ENCODE data around the gene SVEP1. TPM values are rescaled to one million over a fixed set of nuclear protein-coding genes. Genes with fewer than 3 reads are reported as not detected.

The SVEP1 gene
- total RNA-seq, 1 experiment from 2014 or later = 21.9 TPM

DNA sequence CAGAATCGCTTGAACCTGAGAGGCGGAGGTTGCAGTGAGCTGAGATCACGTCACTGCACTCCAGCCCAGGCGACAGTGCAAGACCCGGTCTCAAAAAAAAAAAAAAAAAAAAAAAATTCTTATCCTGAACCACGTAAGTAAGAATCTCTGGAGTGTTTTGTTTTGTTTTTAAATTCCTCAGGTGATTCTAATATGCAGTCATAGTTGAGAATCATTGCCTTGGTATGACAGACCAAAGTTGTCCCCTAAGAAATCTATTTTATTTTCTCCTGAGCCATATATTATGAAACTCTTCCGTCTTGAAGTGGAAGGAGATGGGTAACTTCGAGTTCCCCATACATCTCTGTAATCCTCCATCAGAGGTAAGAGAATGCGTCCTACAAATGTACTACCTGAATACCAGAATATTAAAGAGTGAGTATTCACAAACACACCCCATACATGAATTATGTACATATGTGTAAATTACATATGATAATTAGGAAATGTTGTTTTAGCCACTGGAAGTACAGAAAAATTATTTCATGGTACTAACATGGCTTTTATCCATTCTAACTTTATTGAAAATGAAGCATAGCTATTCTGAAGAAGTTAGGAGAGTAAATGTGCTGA, 26.7 kb upstream of the SVEP1 start:
- no peak overlapping the region for H3K4me3 Mint-ChIP-seq (ENCODE audit: unreplicated experiment)
- ChIA-PET POLR2A (no interaction called here), CTCF (interaction anchor here (0.5 kb wide), 1 partner anchor 37 kb away, joined by 4 read pairs; no protein-coding TSS in a partner anchor)
- no peak for DNase-seq (ENCODE audit: unreplicated experiment)
- intact Hi-C loops (cut with micrococcal nuclease) = no loop called here
- TF ChIP-seq CTCF (IDR thresholded peaks at IDR 0.05; ENCODE audit: unreplicated experiment) = no peak
- H3K27me3 Mint-ChIP-seq (ENCODE audit: insufficient read depth, unreplicated experiment) = no peaks in the 10 kb centered on the region
- H3K9me3 Mint-ChIP-seq (ENCODE audit: unreplicated experiment) = no peaks in the 10 kb centered on the region
- H3K27ac Mint-ChIP-seq (ENCODE audit: low read depth, unreplicated experiment) = no peak overlapping the region
- no TSS peak for BruUV-seq (replicated peaks)
- peaks cover 5% of the 10 kb centered on the region for H3K36me3 Mint-ChIP-seq (ENCODE audit: insufficient read depth, unreplicated experiment)
- peaks cover 10% of the 10 kb centered on the region for H3K4me1 Mint-ChIP-seq (ENCODE audit: insufficient read depth, unreplicated experiment)

GRCh38 chr9:110605565-110605964, 26.0 kb upstream of the SVEP1 start:
- intact Hi-C loops (cut with micrococcal nuclease) = no loop called here
- POLR2A ChIA-PET = no interaction called here
- Mint-ChIP-seq H3K36me3 (ENCODE audit: insufficient read depth, unreplicated experiment) (peaks cover 5% of the 10 kb centered on the region), H3K4me1 (ENCODE audit: insufficient read depth, unreplicated experiment) (peaks cover 10% of the 10 kb centered on the region), H3K4me3 (ENCODE audit: unreplicated experiment) (no peak overlapping the region), H3K27me3 (ENCODE audit: insufficient read depth, unreplicated experiment) (no peaks in the 10 kb centered on the region), H3K27ac (ENCODE audit: low read depth, unreplicated experiment) (no peak overlapping the region), H3K9me3 (ENCODE audit: unreplicated experiment) (no peaks in the 10 kb centered on the region)
- no peak for DNase-seq (ENCODE audit: unreplicated experiment)
- BruUV-seq (replicated peaks) = no TSS peak
- no peak for TF ChIP-seq CTCF (IDR thresholded peaks at IDR 0.05; ENCODE audit: unreplicated experiment)
- CTCF ChIA-PET = no interaction called here

DNA sequence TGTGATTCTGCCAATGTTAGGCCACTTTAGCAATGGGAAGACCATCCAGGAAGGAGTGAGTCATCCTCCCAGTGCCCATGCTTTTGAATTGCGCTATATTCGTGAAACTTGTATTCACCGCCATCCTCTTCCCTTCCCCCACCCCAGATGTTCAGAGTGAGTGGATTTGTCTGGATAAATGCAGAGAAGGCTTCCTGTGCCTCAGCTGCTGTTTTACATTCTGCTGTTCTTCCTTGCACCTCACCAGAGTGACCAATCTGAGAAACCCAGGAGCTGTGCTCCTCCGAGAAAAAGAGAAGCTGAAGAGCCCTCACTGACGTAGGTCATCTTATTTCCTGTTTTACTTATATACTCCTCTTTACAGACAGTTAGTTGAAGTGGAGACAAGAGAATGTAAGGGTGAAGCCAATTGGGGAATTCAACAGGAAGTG, 24.6 kb upstream of the SVEP1 start:
- Mint-ChIP-seq H3K27ac (ENCODE audit: low read depth, unreplicated experiment) (no peak overlapping the region), H3K36me3 (ENCODE audit: insufficient read depth, unreplicated experiment) (peaks cover 5% of the 10 kb centered on the region), H3K4me1 (ENCODE audit: insufficient read depth, unreplicated experiment) (peaks cover 10% of the 10 kb centered on the region), H3K4me3 (ENCODE audit: unreplicated experiment) (no peak overlapping the region), H3K27me3 (ENCODE audit: insufficient read depth, unreplicated experiment) (no peaks in the 10 kb centered on the region), H3K9me3 (ENCODE audit: unreplicated experiment) (no peaks in the 10 kb centered on the region)
- intact Hi-C loops (cut with micrococcal nuclease) = no loop called here
- no TSS peak for BruUV-seq (replicated peaks)
- POLR2A ChIA-PET = interaction anchor here (0.6 to 1.4 kb wide), 3 partner anchors 29 to 1012 kb away, joined by 3 read pairs; no protein-coding TSS in a partner anchor
- DNase-seq (ENCODE audit: unreplicated experiment) = no peak
- CTCF ChIA-PET = interaction anchor here (2.6 kb wide), 1 partner anchor 19 kb away, joined by 15 read pairs; no protein-coding TSS in a partner anchor
- no peak for TF ChIP-seq CTCF (IDR thresholded peaks at IDR 0.05; ENCODE audit: unreplicated experiment)

DNA sequence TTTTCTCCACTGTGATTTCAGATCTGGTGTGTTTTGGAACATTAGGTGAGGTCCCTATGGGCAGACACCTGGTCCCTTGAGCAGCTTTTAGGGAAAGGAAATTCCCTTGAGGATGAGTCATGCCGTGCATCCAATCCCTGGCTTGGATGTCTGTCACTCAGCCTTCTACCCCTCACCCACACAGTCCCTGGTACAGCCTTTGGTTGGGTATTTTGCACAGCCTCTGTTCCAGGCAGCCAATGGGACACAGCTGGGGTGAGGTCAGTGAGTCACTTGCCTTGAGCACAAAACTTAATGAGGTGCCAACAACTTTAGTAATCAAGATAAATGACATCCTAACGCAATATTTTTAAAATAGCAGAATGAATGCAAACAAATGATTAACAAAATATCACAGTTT, 22.7 kb upstream of the SVEP1 start:
- Mint-ChIP-seq H3K36me3 (ENCODE audit: insufficient read depth, unreplicated experiment) (peaks cover 5% of the 10 kb centered on the region), H3K9me3 (ENCODE audit: unreplicated experiment) (peaks cover 7% of the 10 kb centered on the region), H3K4me3 (ENCODE audit: unreplicated experiment) (no peak overlapping the region), H3K27me3 (ENCODE audit: insufficient read depth, unreplicated experiment) (no peaks in the 10 kb centered on the region), H3K4me1 (ENCODE audit: insufficient read depth, unreplicated experiment) (peaks cover 10% of the 10 kb centered on the region), H3K27ac (ENCODE audit: low read depth, unreplicated experiment) (peak overlapping the region; percentile 53)
- TF ChIP-seq CTCF (IDR thresholded peaks at IDR 0.05; ENCODE audit: unreplicated experiment) = no peak
- BruUV-seq (replicated peaks) = no TSS peak
- intact Hi-C loops (cut with micrococcal nuclease) = no loop called here
- ChIA-PET CTCF (interaction anchor here (2.6 kb wide), 1 partner anchor 21 kb away, joined by 15 read pairs; no protein-coding TSS in a partner anchor), POLR2A (interaction anchor here (1.0 kb wide), 2 partner anchors 10 to 16 kb away, joined by 3 to 4 read pairs; no protein-coding TSS in a partner anchor)
- peak; percentile 77 for DNase-seq (ENCODE audit: unreplicated experiment)

Data from MCF 10A (cell line).